Nephron progenitor cell (in vitro differentiated cells): ENCODE data around the gene HOXA7.

Source experiments
- DNase-seq: peaks from one replicate; pipeline ENCODE4 v3.0.0; 2021
- H3K27ac Mint-ChIP-seq: 2 replicates; pipeline ENCODE4 v1.8.0; 2021; ENCODE audit warnings: mild to moderate bottlenecking, moderate library complexity, mixed read lengths
- H3K27me3 Mint-ChIP-seq: 2 replicates; pipeline ENCODE4 v1.8.0; 2021; ENCODE audit warnings: mild to moderate bottlenecking, low read depth, mixed read lengths; ENCODE audit not compliant: poor library complexity
- H3K36me3 Mint-ChIP-seq: 2 replicates; pipeline ENCODE4 v1.8.0; 2021; ENCODE audit warnings: low read depth, mixed read lengths
- H3K4me1 Mint-ChIP-seq: 2 replicates; pipeline ENCODE4 v1.8.0; 2021; ENCODE audit warnings: mixed read lengths
- H3K4me3 Mint-ChIP-seq: 2 replicates; pipeline ENCODE4 v1.8.0; 2021; ENCODE audit warnings: mild to moderate bottlenecking, moderate library complexity, mixed read lengths
- H3K9me3 Mint-ChIP-seq: 2 replicates; pipeline ENCODE4 v1.8.0; 2021; ENCODE audit warnings: mild to moderate bottlenecking, moderate library complexity, mixed read lengths
- CTCF ChIP-seq: fragments of 200-600 bp; sonication (generic); IDR thresholded peaks from 2 replicates; pipeline ENCODE4 v1.5.0; 2021; ENCODE audit warnings: antibody characterized with exemption

HOXA7 gene

GRCh38 chr7:27143023-27143949 lies 13.2 kb downstream of the HOXA7 start, which contains the start of gene HOXA5:
Gene HOXA5, minus strand, starts transcription at chr7:27143681. Its CDS starts 74 bp downstream, at chr7:27143607.
- no peaks in the 10 kb centered on the region for H3K9me3 Mint-ChIP-seq
- peak; percentile 92 for DNase-seq
- H3K27ac Mint-ChIP-seq: peak within 1 kb of the TSS; percentile 100
- H3K4me3 Mint-ChIP-seq: peak within 1 kb of the TSS; percentile 97
- TF ChIP-seq CTCF: peak; percentile 90
- H3K4me1 Mint-ChIP-seq: peaks cover 59% of the 10 kb centered on the region
- H3K36me3 Mint-ChIP-seq: peaks cover 91% of the 10 kb centered on the region
- peaks cover 21% of the 10 kb centered on the region for H3K27me3 Mint-ChIP-seq

- peaks cover 91% of the 10 kb centered on the region for H3K36me3 Mint-ChIP-seq
- peak overlapping the region; percentile 100 for H3K27ac Mint-ChIP-seq
- H3K4me1 Mint-ChIP-seq: peaks cover 66% of the 10 kb centered on the region
- no peak for DNase-seq
- no peaks in the 10 kb centered on the region for H3K9me3 Mint-ChIP-seq
- peak overlapping the region; percentile 97 for H3K4me3 Mint-ChIP-seq
- H3K27me3 Mint-ChIP-seq: peaks cover 21% of the 10 kb centered on the region
- TF ChIP-seq CTCF: no peak
Observed at GRCh38 chr7:27142580-27143022, 13.9 kb downstream of the HOXA7 start.

- peaks cover 21% of the 10 kb centered on the region for H3K27me3 Mint-ChIP-seq
- peaks cover 91% of the 10 kb centered on the region for H3K36me3 Mint-ChIP-seq
- no peaks in the 10 kb centered on the region for H3K9me3 Mint-ChIP-seq
- TF ChIP-seq CTCF: no peak
- peak overlapping the region; percentile 97 for H3K4me3 Mint-ChIP-seq
- DNase-seq: no peak
- peak overlapping the region; percentile 100 for H3K27ac Mint-ChIP-seq
- H3K4me1 Mint-ChIP-seq: peaks cover 69% of the 10 kb centered on the region
Observed at GRCh38 chr7:27141923-27142579, 14.4 kb downstream of the HOXA7 start.

GRCh38 chr7:27141137-27141922 lies 15.1 kb downstream of the HOXA7 start:
- TF ChIP-seq CTCF: no peak
- H3K27ac Mint-ChIP-seq: peak overlapping the region; percentile 100
- peaks cover 86% of the 10 kb centered on the region for H3K36me3 Mint-ChIP-seq
- peak overlapping the region; percentile 97 for H3K4me3 Mint-ChIP-seq
- no peak for DNase-seq
- peaks cover 69% of the 10 kb centered on the region for H3K4me1 Mint-ChIP-seq
- no peaks in the 10 kb centered on the region for H3K9me3 Mint-ChIP-seq
- peaks cover 18% of the 10 kb centered on the region for H3K27me3 Mint-ChIP-seq

- Mint-ChIP-seq H3K4me3 (peak overlapping the region; percentile 97), H3K4me1 (peaks cover 69% of the 10 kb centered on the region), H3K9me3 (no peaks in the 10 kb centered on the region), H3K27ac (peak overlapping the region; percentile 100), H3K36me3 (peaks cover 76% of the 10 kb centered on the region), H3K27me3 (peaks cover 13% of the 10 kb centered on the region)
- no peak for DNase-seq
- no peak for TF ChIP-seq CTCF
Observed at GRCh38 chr7:27140126-27140857, 16.2 kb downstream of the HOXA7 start.
